Kidney epithelial cell (primary cell): Measurements from ENCODE around the gene SFSWAP. TPM values are rescaled to one million over a fixed set of nuclear protein-coding genes. Genes with fewer than 3 reads are reported as not detected.

Experiments
- DNase-seq: peaks from one replicate; pipeline ENCODE4 v3.0.0-alpha.2; 2010; ENCODE audit warnings: low read depth
- H3K27me3 ChIP-seq: 2 replicates; pipeline ENCODE4 v1.6.0; 2011; ENCODE audit warnings: low read length; ENCODE audit not compliant: control insufficient read depth, insufficient read depth
- H3K36me3 ChIP-seq: 2 replicates; pipeline ENCODE4 v1.5.1; 2011; ENCODE audit warnings: low read length; ENCODE audit not compliant: control insufficient read depth, insufficient read depth
- H3K4me3 ChIP-seq: 2 replicates; pipeline ENCODE4 v1.5.1; 2011; ENCODE audit warnings: low read depth, mild to moderate bottlenecking, control low read depth, low read length
- CTCF ChIP-seq: IDR thresholded peaks from 2 replicates; pipeline ENCODE4 v1.5.1; 2011; ENCODE audit warnings: mild to moderate bottlenecking, moderate library complexity, low read length, control low read depth, inconsistent platforms; ENCODE audit not compliant: insufficient read depth, poor library complexity, severe bottlenecking
- total RNA-seq: library from RNA; depleted of rRNA; stranded (reverse); fragments of >200 nt; gene quantifications from 2 replicates; pipeline ENCODE4 v1.2.3, GENCODE V29; 2015

Gene SFSWAP
- total RNA-seq, 1 donor from 2014 or later: 27.7 TPM

DNA sequence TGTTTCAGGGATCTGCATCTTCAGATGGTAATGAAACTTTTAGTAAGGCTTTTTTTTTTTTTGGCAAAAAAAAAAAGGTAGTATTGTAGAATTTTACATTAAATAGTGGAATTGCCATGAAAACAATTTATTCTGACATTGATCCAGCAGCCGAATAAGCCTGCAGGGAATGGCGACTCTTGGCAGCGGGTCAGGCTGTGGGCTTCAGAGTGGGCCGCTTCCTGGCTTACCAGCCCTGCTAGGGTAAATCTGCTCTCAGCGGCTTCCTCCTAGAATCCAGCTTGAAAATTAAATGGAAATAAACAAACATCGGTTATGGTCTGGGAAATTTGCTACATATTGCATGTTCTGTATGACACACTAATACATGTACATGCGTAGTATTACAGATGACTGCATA lies 34.8 kb downstream of the SFSWAP start:
- Histone ChIP-seq H3K4me3 (no peak overlapping the region), H3K27me3 (no peaks in the 10 kb centered on the region), H3K36me3 (peaks cover 2% of the 10 kb centered on the region)
- no peak for TF ChIP-seq CTCF
- DNase-seq: no peak

DNA sequence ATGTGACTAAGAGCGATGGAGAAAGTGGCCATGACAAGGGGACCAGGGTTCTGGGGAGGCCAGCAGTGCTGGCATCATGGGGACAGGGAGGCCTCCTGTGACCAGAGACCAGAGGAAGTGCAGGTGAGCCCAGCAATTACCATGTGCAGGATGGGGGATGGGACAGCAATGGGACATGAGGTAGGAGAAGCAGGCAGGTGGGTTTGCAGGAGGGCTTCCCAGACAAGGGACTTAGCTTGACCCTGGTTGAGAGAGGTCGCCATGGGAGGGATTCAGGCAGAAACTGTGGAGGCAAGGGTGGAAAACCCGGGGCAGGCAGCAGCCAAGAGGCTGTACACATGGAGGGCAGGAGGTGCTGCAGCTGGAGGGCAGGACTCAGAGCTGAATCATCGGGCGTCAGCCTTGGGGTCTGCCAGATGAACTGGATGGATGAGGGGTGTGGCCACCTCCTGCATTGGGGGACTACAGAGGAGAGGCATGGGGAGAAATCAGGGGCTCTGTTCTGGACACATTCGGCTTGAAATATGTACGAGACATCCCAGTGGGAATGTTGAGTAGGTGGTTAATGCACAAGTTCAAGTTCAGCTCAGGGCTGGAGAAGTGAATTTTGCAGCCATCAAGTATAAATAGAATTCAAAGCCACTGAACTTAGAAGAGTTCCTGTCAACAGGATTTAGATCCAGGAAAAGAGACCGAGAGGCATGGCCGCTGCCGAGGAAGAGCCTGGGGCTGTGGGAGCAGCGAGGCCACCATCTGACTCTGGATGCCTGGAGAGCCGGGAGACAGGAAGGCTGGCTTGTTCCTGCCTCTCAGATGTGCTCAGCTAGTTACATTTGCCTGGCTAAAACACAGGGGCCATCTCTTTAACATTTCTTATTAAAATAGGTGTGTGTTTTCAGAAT lies 36.6 kb downstream of the SFSWAP start:
- Histone ChIP-seq H3K27me3 (no peaks in the 10 kb centered on the region), H3K36me3 (no peaks in the 10 kb centered on the region), H3K4me3 (no peak overlapping the region)
- DNase-seq: no peak
- no peak for TF ChIP-seq CTCF

GRCh38 chr12:131749618-131750315 lies 38.9 kb downstream of the SFSWAP start:
- TF ChIP-seq CTCF: no peak
- no peaks in the 10 kb centered on the region for H3K27me3 ChIP-seq
- H3K36me3 ChIP-seq: no peaks in the 10 kb centered on the region
- H3K4me3 ChIP-seq: no peak overlapping the region
- no peak for DNase-seq

DNA sequence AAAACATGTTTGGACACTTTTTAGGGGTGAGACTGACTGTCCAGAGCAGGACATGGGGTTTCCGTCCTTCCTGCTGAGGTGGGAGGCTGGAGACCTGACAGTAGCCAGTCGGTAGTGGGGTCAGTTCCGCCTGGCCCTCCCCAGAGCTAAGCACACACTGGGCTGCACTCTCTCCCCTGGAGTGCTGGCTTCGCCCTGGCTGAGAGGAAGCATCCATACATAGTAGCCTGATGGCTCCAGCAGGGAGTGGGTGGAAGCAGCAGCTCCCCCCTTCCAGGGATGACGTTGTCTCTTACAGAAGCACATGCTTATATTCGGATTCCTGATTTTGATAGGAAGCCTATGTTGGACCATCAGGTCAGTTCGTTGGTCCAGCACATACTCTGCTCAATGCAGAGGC lies 40.4 kb downstream of the SFSWAP start:
- H3K27me3 ChIP-seq: no peaks in the 10 kb centered on the region
- peaks cover 1% of the 10 kb centered on the region for H3K36me3 ChIP-seq
- no peak overlapping the region for H3K4me3 ChIP-seq
- no peak for DNase-seq
- TF ChIP-seq CTCF: no peak

- no peak for DNase-seq
- peaks cover 3% of the 10 kb centered on the region for H3K36me3 ChIP-seq
- no peak overlapping the region for H3K4me3 ChIP-seq
- H3K27me3 ChIP-seq: no peaks in the 10 kb centered on the region
- TF ChIP-seq CTCF: no peak
Measured at GRCh38 chr12:131752451-131752850, 41.6 kb downstream of the SFSWAP start.
